Purkinje cell (primary cell): ENCODE data around the gene MICALL1. TPM values are rescaled to one million over a fixed set of nuclear protein-coding genes. Genes with fewer than 3 reads are reported as not detected.

Experiments
- polyA plus RNA-seq: library from polyadenylated mRNA; unstranded; fragments of >200 nt; fragmentation: Nextera tagmentation; gene quantifications from 2 replicates; pipeline ENCODE4 v1.2.1, GENCODE V29; 2014

The MICALL1 gene
- polyA plus RNA-seq = 0.24 TPM in 1 of 2 replicates, not detected in the other

GRCh38 chr22:37905534-37906363 is at the start of gene MICALL1:
Gene MICALL1, plus strand, starts transcription at chr22:37906297. Its CDS starts 126 bp downstream, at chr22:37906423.

GRCh38 chr22:37953437-37954179 is 47.5 kb downstream of the MICALL1 start, which contains the start of the genes C22orf23 and POLR2F:
Gene C22orf23, minus strand, starts transcription at chr22:37953601. Its CDS starts 452 bp downstream, at chr22:37953149.
Gene POLR2F, plus strand, starts transcription at chr22:37953699. Its CDS starts 89 bp downstream, at chr22:37953788.

GRCh38 chr22:37983860-37984791 is 78.0 kb downstream of the MICALL1 start, which contains the start of gene SOX10:
Gene SOX10, minus strand, starts transcription at chr22:37984555. Its CDS starts 771 bp downstream, at chr22:37983784.

Other genes with a start within 250 kb of the MICALL1 start
- gene PDXP, start 247.6 kb upstream of the MICALL1 start, polyA plus RNA-seq = 35.5 and 50.4 TPM in 2 replicates
- 228 and 441 TPM in 2 replicates for gene LGALS1, start 230.7 kb upstream of the MICALL1 start, polyA plus RNA-seq
- gene NOL12, start 220.0 kb upstream of the MICALL1 start, polyA plus RNA-seq = 2.8 and 8.2 TPM in 2 replicates
- 0.07 and 0.23 TPM in 2 replicates for gene TRIOBP, start 209.2 kb upstream of the MICALL1 start, polyA plus RNA-seq
- gene GCAT, start 98.4 kb upstream of the MICALL1 start, polyA plus RNA-seq = 8.8 and 26.1 TPM in 2 replicates
- gene GALR3, start 82.9 kb upstream of the MICALL1 start, polyA plus RNA-seq = not detected in 2 replicates
- gene ANKRD54, start 62.0 kb upstream of the MICALL1 start, polyA plus RNA-seq = 3.4 and 6.3 TPM in 2 replicates
- 172 and 222 TPM in 2 replicates for gene EIF3L, start 56.9 kb upstream of the MICALL1 start, polyA plus RNA-seq
- gene C22orf23, start 47.3 kb downstream of the MICALL1 start, polyA plus RNA-seq = 0.69 and 4.0 TPM in 2 replicates
- gene POLR2F, start 47.4 kb downstream of the MICALL1 start, polyA plus RNA-seq = 254 and 303 TPM in 2 replicates
- 0.29 and 1.9 TPM in 2 replicates for gene SOX10, start 78.3 kb downstream of the MICALL1 start, polyA plus RNA-seq
- 2.5 and 3.9 TPM in 2 replicates for gene PICK1, start 151.1 kb downstream of the MICALL1 start, polyA plus RNA-seq
- not detected in 2 replicates for gene SLC16A8, start 177.9 kb downstream of the MICALL1 start, polyA plus RNA-seq
- not detected in 2 replicates for gene BAIAP2L2, start 204.4 kb downstream of the MICALL1 start, polyA plus RNA-seq